ENCODE data around the gene SCO2. TPM values are rescaled to one million over a fixed set of nuclear protein-coding genes. Genes with fewer than 3 reads are reported as not detected.

Gene SCO2
- total and polyA plus RNA-seq, 2 of the 4 experiments (the other 2 are of a cell fraction): 1.3 to 1.9 TPM

DNA sequence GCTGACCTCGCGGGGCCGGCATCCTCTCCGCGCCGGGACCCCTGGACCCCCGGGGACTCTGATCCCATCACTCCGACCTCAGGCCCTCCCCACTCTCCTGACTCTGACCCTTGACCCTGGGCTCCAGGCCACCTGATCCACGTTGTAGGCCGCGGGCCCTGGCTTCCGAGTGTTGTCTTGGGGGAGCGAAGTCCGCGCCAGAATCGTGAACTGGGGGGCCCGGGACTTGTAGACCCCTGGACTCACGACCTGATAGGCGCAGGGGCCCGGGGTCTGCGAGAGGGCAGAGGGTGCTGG lies 5.1 kb upstream of the SCO2 start:
- peak overlapping the region; percentile 81 for H2AK5ac ChIP-seq (ENCODE audit: low read depth, low read length)
- ChIA-PET CTCF (no interaction called here), POLR2A (ENCODE audit: unreplicated experiment) (no interaction called here)
- DNase-seq: no peak
- no peak overlapping the region for H2BK120ac ChIP-seq (ENCODE audit: low read depth, low read length)
- no peak overlapping the region for H3K18ac ChIP-seq (ENCODE audit: low read depth, low read length)
- H3K36me3 ChIP-seq (ENCODE audit: control insufficient read depth, insufficient read depth, low read length): no peaks in the 10 kb centered on the region
- H3K27me3 ChIP-seq (ENCODE audit: control insufficient read depth, insufficient read depth, low read length): peaks cover 5% of the 10 kb centered on the region; the same call in 1 of the 2 replicates
- peak overlapping the region; percentile 89 for H2AFZ ChIP-seq (replicated peaks; ENCODE audit: low read length, poor library complexity)
- peak overlapping the region; percentile 53 to 86; a peak in 3 of 4 replicates for H4K8ac ChIP-seq (ENCODE audit: low read depth in 2 of 2, low read length in 2 of 2)
- H3K4me3 ChIP-seq (ENCODE audit: insufficient read depth, low read depth, low read length): peak overlapping the region; percentile 1
- H3K9ac ChIP-seq (ENCODE audit: low read depth, low read length): no peak overlapping the region
- intact Hi-C loops (cut with micrococcal nuclease): no loop called here
- no peaks in the 10 kb centered on the region for H4K20me1 ChIP-seq (ENCODE audit: insufficient read depth, low read length)
- no peak overlapping the region for H3K27ac ChIP-seq (ENCODE audit: insufficient read depth, low read length)
- peak overlapping the region; percentile 14 for H3K4me2 ChIP-seq (ENCODE audit: low read depth, low read length)
- H3K4me1 ChIP-seq (ENCODE audit: control insufficient read depth, insufficient read depth, low read length): peaks cover 19% of the 10 kb centered on the region
- H3K4ac ChIP-seq (ENCODE audit: low read depth, low read length): peak overlapping the region; percentile 82
- no peaks in the 10 kb centered on the region for H3K9me3 ChIP-seq (ENCODE audit: control insufficient read depth, insufficient read depth, low read length)
- WGBS, 2 experiments (ENCODE audit: extremely low coverage in 2 of 2, insufficient read length in 1 of 2): 0% methylated on average over 5 of the region's 21 CpGs; no CpG with 5 or more reads in 1 of the 2 experiments
- peak overlapping the region; percentile 96 for H2AK9ac ChIP-seq (replicated peaks; ENCODE audit: low read depth, low read length, poor library complexity)
- peak overlapping the region; percentile 5; the same call in 1 of the 2 replicates for H3K23ac ChIP-seq (ENCODE audit: low read depth, low read length)
- no peak overlapping the region for H2BK15ac ChIP-seq (ENCODE audit: low read depth, low read length)
- dilution Hi-C loops (cut with HindIII; ENCODE audit: low sequenced_read_pairs, unreplicated experiment): no loop called here
- in situ Hi-C loops (cut with MboI; ENCODE audit: low sequenced_read_pairs): no loop called here
- BruUV-seq (replicated peaks): no TSS peak
- no peak overlapping the region for H2BK5ac ChIP-seq (ENCODE audit: low read depth, low read length, poor library complexity, severe bottlenecking)
- peaks cover 13% of the 10 kb centered on the region; the same call in 1 of the 2 replicates for H3K9me1 ChIP-seq (ENCODE audit: insufficient read depth, low read length)
- no peak for TF ChIP-seq RAD21 (IDR thresholded peaks at IDR 0.05; ENCODE audit: low read length)
- TF ChIP-seq POLR2A (IDR thresholded peaks at IDR 0.05; ENCODE audit: low read depth, low read length): no peak
- TF ChIP-seq SMC3 (IDR thresholded peaks at IDR 0.05; ENCODE audit: low read depth, low read length): no peak
- TF ChIP-seq, protein P1, sequence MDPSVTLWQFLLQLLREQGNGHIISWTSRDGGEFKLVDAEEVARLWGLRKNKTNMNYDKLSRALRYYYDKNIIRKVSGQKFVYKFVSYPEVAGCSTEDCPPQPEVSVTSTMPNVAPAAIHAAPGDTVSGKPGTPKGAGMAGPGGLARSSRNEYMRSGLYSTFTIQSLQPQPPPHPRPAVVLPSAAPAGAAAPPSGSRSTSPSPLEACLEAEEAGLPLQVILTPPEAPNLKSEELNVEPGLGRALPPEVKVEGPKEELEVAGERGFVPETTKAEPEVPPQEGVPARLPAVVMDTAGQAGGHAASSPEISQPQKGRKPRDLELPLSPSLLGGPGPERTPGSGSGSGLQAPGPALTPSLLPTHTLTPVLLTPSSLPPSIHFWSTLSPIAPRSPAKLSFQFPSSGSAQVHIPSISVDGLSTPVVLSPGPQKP (IDR thresholded peaks at IDR 0.05; ENCODE audit: borderline replicate concordance, low read depth, low read length): no peak
- no peak for TF ChIP-seq NFE2L2 (IDR thresholded peaks at IDR 0.05; ENCODE audit: low read depth, low read length)
- TF ChIP-seq, protein P2, sequence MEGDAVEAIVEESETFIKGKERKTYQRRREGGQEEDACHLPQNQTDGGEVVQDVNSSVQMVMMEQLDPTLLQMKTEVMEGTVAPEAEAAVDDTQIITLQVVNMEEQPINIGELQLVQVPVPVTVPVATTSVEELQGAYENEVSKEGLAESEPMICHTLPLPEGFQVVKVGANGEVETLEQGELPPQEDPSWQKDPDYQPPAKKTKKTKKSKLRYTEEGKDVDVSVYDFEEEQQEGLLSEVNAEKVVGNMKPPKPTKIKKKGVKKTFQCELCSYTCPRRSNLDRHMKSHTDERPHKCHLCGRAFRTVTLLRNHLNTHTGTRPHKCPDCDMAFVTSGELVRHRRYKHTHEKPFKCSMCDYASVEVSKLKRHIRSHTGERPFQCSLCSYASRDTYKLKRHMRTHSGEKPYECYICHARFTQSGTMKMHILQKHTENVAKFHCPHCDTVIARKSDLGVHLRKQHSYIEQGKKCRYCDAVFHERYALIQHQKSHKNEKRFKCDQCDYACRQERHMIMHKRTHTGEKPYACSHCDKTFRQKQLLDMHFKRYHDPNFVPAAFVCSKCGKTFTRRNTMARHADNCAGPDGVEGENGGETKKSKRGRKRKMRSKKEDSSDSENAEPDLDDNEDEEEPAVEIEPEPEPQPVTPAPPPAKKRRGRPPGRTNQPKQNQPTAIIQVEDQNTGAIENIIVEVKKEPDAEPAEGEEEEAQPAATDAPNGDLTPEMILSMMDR (conservative IDR thresholded peaks at IDR 0.05; ENCODE audit: low read depth, low read length): no peak
- TF ChIP-seq BHLHE40 (IDR thresholded peaks at IDR 0.05; ENCODE audit: low read depth, low read length): no peak
- TF ChIP-seq CEBPB (IDR thresholded peaks at IDR 0.05; ENCODE audit: low read depth, low read length): no peak
- TF ChIP-seq CHD1 (IDR thresholded peaks at IDR 0.05; ENCODE audit: low read depth, low read length): no peak
- TF ChIP-seq RCOR1 (IDR thresholded peaks at IDR 0.05; ENCODE audit: insufficient replicate concordance, low read length): no peak
- no peak for TF ChIP-seq MAFK (IDR thresholded peaks at IDR 0.05; ENCODE audit: low read depth, low read length)
- TF ChIP-seq MAZ (IDR thresholded peaks at IDR 0.05; ENCODE audit: borderline replicate concordance, low read depth, low read length): no peak
- TF ChIP-seq, protein P3, sequence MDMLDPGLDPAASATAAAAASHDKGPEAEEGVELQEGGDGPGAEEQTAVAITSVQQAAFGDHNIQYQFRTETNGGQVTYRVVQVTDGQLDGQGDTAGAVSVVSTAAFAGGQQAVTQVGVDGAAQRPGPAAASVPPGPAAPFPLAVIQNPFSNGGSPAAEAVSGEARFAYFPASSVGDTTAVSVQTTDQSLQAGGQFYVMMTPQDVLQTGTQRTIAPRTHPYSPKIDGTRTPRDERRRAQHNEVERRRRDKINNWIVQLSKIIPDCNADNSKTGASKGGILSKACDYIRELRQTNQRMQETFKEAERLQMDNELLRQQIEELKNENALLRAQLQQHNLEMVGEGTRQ (IDR thresholded peaks at IDR 0.05; ENCODE audit: low read depth, low read length): no peak
- TF ChIP-seq FOS (IDR thresholded peaks at IDR 0.05; ENCODE audit: low read depth, low read length): no peak
- no peak for TF ChIP-seq MXI1 (IDR thresholded peaks at IDR 0.05; ENCODE audit: borderline replicate concordance, low read depth, low read length)
- no peak for TF ChIP-seq RFX5 (IDR thresholded peaks at IDR 0.05; ENCODE audit: low read depth, low read length)
- peak overlapping the region; percentile 77; the same call in 1 of the 2 replicates for H4K91ac ChIP-seq (ENCODE audit: insufficient read depth, low read depth, low read length)
- no peak overlapping the region; the same call in 1 of the 2 replicates for H4K5ac ChIP-seq (ENCODE audit: low read depth, low read length)
- H2BK20ac ChIP-seq (ENCODE audit: low read depth, low read length): no peak overlapping the region
- ATAC-seq (ENCODE audit: low read depth): no peak
- peaks cover 4 to 20% of the 10 kb centered on the region in 2 experiments; a peak in 2 of 4 replicates for H3K79me1 ChIP-seq (ENCODE audit: low read depth in 1 of 2, low read length in 2 of 2)
- peak overlapping the region; percentile 42; the same call in 1 of the 2 replicates for H3K14ac ChIP-seq (replicated peaks; ENCODE audit: low read depth, low read length)
- 0 out of 2 replicates have a peak overlapping the region, but pooled peaks have one; percentile 12 for H3K56ac ChIP-seq (ENCODE audit: extremely low read depth, insufficient read depth, low read length)
